Measurements from ENCODE around the gene CREB5. TPM values are rescaled to one million over a fixed set of nuclear protein-coding genes. Genes with fewer than 3 reads are reported as not detected.

Gene CREB5
- total and polyA plus RNA-seq, 2 experiments from 2014 or later, result 2.4 to 4.4 TPM

- no peak for ATAC-seq
- Histone ChIP-seq H3K27me3 (ENCODE audit: insufficient read depth) (no peaks in the 10 kb centered on the region), H3K9me2 (ENCODE audit: insufficient read depth) (no peaks in the 10 kb centered on the region), H3K4me2 (no peak overlapping the region), H2AFZ (no peak overlapping the region), H4K20me1 (replicated peaks; ENCODE audit: insufficient read depth) (no peaks in the 10 kb centered on the region), H3K79me2 (replicated peaks; ENCODE audit: insufficient read depth) (no peaks in the 10 kb centered on the region), H3F3A (replicated peaks; ENCODE audit: low read depth) (no peaks in the 10 kb centered on the region), H3K4me1 (ENCODE audit: insufficient read depth) (no peaks in the 10 kb centered on the region), H3K36me3 (ENCODE audit: insufficient read depth) (no peaks in the 10 kb centered on the region), H3K27ac (ENCODE audit: low read depth) (no peak overlapping the region), H3K4me3 (no peak overlapping the region)
- Mint-ChIP-seq H3K4me1 (peaks cover 8% of the 10 kb centered on the region; the same call in 2 of the 3 replicates), H3K27ac (no peak overlapping the region), H3K36me3 (ENCODE audit: low read depth) (no peaks in the 10 kb centered on the region), H3K4me3 (no peak overlapping the region), H3K27me3 (ENCODE audit: insufficient read depth, low read depth, poor library complexity) (peaks cover 2% of the 10 kb centered on the region), H3K9me3 (no peaks in the 10 kb centered on the region)
- DNase-seq (ENCODE audit: low spot score), result no peak
- TF ChIP-seq EZH2phosphoT487 (IDR thresholded peaks at IDR 0.05; ENCODE audit: unreplicated experiment) (no peak), ETS1 (IDR thresholded peaks at IDR 0.05) (no peak), CREB1 (CRISPR knock-in tag; IDR thresholded peaks at IDR 0.05; ENCODE audit: low read depth) (no peak), STAT1 (IDR thresholded peaks at IDR 0.05; ENCODE audit: unreplicated experiment) (no peak), REST (IDR thresholded peaks at IDR 0.05; ENCODE audit: unreplicated experiment) (no peak), POLR2AphosphoS5 (IDR thresholded peaks at IDR 0.05; ENCODE audit: low read depth) (no peak), NANOG (IDR thresholded peaks at IDR 0.05; ENCODE audit: borderline replicate concordance) (no peak), EZH2 (IDR thresholded peaks at IDR 0.05; ENCODE audit: low read depth, unreplicated experiment) (no peak), ZNF331 (CRISPR knock-in tag; IDR thresholded peaks at IDR 0.05; ENCODE audit: low read depth) (no peak), ZNF114 (CRISPR knock-in tag; IDR thresholded peaks at IDR 0.05) (no peak), CTCF (conservative IDR thresholded peaks at IDR 0.05; ENCODE audit: low read depth in 2 of 2) (no peak)
These were observed 403.1 kb downstream of the CREB5 start for GRCh38 chr7:28815369-28815927.
